GM15510 (cell line): Measurements from ENCODE around the gene PSMD1.

ENCODE experiments used
- POLR2A ChIP-seq: IDR thresholded peaks from 3 replicates; pipeline ENCODE4 v1.6.1; 2011; ENCODE audit warnings: borderline replicate concordance; ENCODE audit not compliant: insufficient read length; ENCODE audit errors: extremely low read depth

Gene PSMD1

GRCh38 chr2:231134910-231135655 lies 78.4 kb downstream of the PSMD1 start:
- no peak for TF ChIP-seq POLR2A

DNA sequence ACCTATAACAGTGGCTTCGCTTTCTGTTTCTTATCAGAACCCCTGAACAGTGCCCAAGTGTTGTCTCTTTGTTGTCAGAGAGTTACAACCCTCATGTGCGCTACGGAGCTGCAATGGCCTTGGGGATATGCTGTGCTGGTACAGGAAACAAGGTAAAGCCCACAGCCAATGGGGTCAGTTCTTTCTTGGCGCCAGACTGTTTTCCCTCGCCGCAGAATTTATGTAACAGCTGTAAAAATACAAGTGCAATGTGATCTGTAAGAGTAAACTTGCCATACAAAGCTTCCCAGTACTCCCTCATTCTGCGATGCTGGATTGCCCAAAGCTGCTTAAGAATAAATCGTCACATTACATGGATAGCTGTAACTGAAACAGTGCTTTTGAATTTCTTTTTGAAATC lies 82.0 kb downstream of the PSMD1 start:
- no peak for TF ChIP-seq POLR2A

- no peak for TF ChIP-seq POLR2A
Observed at GRCh38 chr2:231139796-231140195, 83.1 kb downstream of the PSMD1 start.

- TF ChIP-seq POLR2A: no peak
Observed at GRCh38 chr2:231144896-231145295, 88.2 kb downstream of the PSMD1 start.

DNA sequence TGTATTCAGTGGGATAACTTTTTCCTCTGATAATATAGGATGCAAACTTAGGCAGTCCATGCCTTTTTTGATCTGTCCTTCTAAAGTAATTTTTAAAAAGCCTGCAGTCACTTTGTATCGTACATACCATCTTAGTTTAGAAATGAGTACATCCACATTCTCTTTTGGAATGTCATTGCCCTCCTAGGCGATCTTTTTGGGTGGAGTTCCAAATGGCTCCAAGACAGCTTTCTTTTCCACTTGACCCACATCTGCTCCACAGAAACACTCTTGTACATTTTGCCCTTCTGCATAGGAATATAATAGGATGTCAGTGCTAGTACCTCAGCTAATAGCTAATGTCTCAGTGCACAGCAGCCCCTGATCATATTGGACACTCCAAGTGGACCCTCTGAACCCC lies 90.0 kb downstream of the PSMD1 start:
- TF ChIP-seq POLR2A: no peak

DNA sequence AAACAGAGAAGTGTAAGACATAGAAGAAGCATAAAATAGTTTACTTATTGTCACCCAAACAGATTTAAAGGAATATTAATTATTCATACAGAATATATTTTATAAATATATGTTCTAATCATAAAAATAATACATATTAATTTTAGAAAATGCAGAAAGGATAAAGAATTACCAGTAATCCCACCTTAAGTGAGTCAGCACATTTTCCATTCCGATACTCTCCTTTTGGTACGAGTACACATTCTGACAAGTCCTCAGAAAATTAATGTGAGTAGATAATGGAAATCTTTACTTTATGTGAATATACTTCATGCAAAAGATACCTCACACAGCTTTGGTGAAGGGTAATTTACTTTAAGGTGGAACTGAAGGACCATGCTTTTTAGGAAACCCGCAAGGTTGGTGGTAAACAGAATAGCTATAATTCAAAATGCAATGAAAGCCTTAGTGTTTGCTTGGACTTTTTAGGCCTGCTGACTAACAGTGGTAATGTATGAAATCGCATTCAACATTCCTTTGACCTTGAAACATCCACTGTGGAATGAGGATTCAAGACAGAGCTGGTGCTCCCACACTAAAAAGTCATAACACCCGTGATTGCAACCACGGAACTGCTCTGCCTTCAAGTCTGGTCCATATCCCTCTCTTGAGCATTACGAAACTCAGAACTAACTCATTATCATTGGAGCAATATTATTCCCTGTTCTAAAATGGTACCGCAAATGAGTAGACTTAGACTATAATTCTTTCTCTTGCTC lies 96.3 kb downstream of the PSMD1 start:
- TF ChIP-seq POLR2A: no peak

GRCh38 chr2:231159306-231159705 lies 102.6 kb downstream of the PSMD1 start:
- no peak for TF ChIP-seq POLR2A

DNA sequence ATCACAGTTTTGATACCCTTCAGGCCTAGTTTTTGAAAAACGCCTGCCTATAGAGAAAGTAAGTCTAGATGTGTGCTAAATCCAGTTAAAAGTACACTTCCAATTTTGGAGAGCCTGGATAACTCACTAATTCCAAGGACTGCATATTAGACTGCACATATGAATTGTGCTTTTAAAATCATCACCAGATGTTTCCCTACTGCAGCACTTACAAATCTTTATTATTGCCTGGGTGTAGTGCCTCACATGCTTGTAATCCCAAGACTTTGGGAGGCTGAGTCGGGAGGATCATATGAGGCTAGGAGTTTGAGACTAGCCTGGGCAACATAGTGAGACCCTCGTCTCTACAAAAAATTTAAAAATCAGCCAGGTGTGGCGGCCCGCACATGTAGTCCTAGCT lies 104.0 kb downstream of the PSMD1 start:
- no peak for TF ChIP-seq POLR2A

- TF ChIP-seq POLR2A: no peak
Observed at GRCh38 chr2:231161252-231161839, 104.7 kb downstream of the PSMD1 start.

- TF ChIP-seq POLR2A: no peak
Observed at GRCh38 chr2:231161877-231162329, 105.2 kb downstream of the PSMD1 start.

- no peak for TF ChIP-seq POLR2A
Observed at GRCh38 chr2:231163011-231163410, 106.3 kb downstream of the PSMD1 start.

- TF ChIP-seq POLR2A: no peak
Observed at GRCh38 chr2:231163414-231164095, 106.9 kb downstream of the PSMD1 start.

- TF ChIP-seq POLR2A: no peak
Observed at GRCh38 chr2:231167745-231168459, 111.2 kb downstream of the PSMD1 start.

- no peak for TF ChIP-seq POLR2A
Observed at GRCh38 chr2:231168460-231169139, 111.9 kb downstream of the PSMD1 start.
